PFSK-1 (cell line): ENCODE measurements around the gene BAHCC1.

Experiments
- FOXP2 ChIP-seq: optimal IDR thresholded peaks from 2 replicates; pipeline ENCODE3; 2011; ENCODE audit warnings: borderline replicate concordance, control low read depth, inconsistent platforms; ENCODE audit not compliant: insufficient read depth; ENCODE audit errors: extremely low read length, extremely low read depth
- POLR2AphosphoS5 ChIP-seq: IDR thresholded peaks from 2 replicates; pipeline ENCODE4 v1.6.1; 2012; ENCODE audit warnings: low read depth, mild to moderate bottlenecking, control low read depth, low read length, moderate library complexity
- SIN3A ChIP-seq: IDR thresholded peaks from 2 replicates; pipeline ENCODE4 v1.6.1; 2012; ENCODE audit warnings: mild to moderate bottlenecking, low read length, moderate library complexity, borderline replicate concordance; ENCODE audit not compliant: insufficient read depth
- TAF1 ChIP-seq: IDR thresholded peaks from 2 replicates; pipeline ENCODE4 v1.6.1; 2012; ENCODE audit warnings: low read length, control low read depth, borderline replicate concordance; ENCODE audit not compliant: insufficient read depth
- TF ChIP-seq, protein P1 (sequence below), 2 experiments: IDR thresholded peaks; 2 replicates each; pipeline versions ENCODE4 v1.6.1 to v1.8.0; 2011 to 2012; ENCODE audit warnings: low read depth in 2 of 2, low read length in 2 of 2, control low read depth in 1 of 2, inconsistent platforms in 1 of 2, mild to moderate bottlenecking in 1 of 2, moderate library complexity in 1 of 2; ENCODE audit not compliant: insufficient read depth in 1 of 2

Gene BAHCC1

DNA sequence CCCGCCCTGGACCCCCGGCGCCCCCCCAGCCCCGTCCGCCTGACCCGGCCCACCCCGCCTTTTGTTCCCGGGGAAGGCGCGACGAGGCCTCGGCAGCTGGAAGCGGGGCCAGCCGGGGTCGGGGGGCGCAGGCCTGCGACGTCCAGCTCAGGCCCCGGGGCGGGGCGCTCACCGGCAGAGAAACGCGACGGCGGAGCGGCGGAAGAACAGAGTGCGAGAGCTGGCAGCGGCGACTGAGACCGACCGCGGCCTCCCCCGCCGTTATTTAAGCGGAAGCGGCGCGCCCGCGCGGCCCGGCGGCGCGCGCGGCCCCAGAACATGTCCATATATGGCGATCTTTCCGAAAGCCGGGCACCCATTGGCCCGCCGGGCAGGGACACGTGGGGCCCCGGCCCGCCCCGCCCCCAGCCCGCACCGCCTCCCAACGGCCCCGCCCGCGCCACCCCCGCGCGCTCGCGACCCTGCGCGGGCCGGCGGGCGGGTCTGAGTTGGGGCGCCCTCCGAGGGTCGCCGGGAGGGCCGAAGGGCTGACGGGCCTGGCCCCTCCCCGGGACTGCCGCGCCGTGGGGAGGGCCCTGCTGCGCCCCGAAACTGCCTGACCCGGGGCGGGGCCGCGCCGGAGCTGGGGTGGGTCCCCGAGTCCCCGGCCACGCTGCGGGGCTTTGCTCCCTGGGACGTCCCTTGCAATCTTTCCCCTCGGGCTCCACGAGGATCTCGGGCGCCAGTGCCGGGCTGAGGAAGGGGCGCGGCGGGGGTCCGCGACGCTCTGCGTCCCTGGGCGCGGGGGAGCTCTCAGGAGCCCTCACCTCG lies 117.5 kb downstream of the BAHCC1 start, which contains the start of gene ACTG1:
TSS of gene ACTG1 (minus strand) at position 238 of the 810 bp plus-strand sequence. CDS start 445 bp downstream, outside the sequence.
- TF ChIP-seq SIN3A (peak; percentile 75), POLR2AphosphoS5 (peak; percentile 98), FOXP2 (peak; percentile 16), TAF1 (peak; percentile 97)
- TF ChIP-seq, protein P1, sequence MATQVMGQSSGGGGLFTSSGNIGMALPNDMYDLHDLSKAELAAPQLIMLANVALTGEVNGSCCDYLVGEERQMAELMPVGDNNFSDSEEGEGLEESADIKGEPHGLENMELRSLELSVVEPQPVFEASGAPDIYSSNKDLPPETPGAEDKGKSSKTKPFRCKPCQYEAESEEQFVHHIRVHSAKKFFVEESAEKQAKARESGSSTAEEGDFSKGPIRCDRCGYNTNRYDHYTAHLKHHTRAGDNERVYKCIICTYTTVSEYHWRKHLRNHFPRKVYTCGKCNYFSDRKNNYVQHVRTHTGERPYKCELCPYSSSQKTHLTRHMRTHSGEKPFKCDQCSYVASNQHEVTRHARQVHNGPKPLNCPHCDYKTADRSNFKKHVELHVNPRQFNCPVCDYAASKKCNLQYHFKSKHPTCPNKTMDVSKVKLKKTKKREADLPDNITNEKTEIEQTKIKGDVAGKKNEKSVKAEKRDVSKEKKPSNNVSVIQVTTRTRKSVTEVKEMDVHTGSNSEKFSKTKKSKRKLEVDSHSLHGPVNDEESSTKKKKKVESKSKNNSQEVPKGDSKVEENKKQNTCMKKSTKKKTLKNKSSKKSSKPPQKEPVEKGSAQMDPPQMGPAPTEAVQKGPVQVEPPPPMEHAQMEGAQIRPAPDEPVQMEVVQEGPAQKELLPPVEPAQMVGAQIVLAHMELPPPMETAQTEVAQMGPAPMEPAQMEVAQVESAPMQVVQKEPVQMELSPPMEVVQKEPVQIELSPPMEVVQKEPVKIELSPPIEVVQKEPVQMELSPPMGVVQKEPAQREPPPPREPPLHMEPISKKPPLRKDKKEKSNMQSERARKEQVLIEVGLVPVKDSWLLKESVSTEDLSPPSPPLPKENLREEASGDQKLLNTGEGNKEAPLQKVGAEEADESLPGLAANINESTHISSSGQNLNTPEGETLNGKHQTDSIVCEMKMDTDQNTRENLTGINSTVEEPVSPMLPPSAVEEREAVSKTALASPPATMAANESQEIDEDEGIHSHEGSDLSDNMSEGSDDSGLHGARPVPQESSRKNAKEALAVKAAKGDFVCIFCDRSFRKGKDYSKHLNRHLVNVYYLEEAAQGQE (IDR thresholded peaks at IDR 0.05; ENCODE audit: insufficient read depth in 1 of 2, low read depth in 2 of 2, low read length in 2 of 2) = peak in 1 of 2 experiments; percentile 58; a peak in 1 of 4 replicates

DNA sequence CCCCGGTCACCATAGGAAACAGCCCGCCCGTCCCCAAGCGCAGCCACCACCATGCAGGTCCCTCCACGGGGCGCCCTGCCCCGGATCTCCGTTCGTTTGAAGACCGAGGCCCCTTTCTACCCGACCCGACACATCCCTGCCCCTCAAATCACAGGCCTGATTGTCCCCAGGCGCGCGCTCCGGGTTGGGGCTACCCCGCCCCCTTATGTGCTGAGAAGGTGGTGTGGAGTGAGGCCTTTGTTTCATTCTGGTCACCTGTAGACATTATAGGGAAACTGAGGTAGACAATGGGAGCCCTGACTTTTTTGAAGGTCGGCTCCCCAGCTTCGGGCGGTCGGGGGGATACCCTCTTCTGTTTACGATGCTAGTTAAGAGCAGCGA lies 118.1 kb downstream of the BAHCC1 start:
- TF ChIP-seq FOXP2 (no peak), TAF1 (no peak)
- TF ChIP-seq, protein P1 (IDR thresholded peaks at IDR 0.05; ENCODE audit: insufficient read depth in 1 of 2, low read depth in 2 of 2, low read length in 2 of 2) = no peak

DNA sequence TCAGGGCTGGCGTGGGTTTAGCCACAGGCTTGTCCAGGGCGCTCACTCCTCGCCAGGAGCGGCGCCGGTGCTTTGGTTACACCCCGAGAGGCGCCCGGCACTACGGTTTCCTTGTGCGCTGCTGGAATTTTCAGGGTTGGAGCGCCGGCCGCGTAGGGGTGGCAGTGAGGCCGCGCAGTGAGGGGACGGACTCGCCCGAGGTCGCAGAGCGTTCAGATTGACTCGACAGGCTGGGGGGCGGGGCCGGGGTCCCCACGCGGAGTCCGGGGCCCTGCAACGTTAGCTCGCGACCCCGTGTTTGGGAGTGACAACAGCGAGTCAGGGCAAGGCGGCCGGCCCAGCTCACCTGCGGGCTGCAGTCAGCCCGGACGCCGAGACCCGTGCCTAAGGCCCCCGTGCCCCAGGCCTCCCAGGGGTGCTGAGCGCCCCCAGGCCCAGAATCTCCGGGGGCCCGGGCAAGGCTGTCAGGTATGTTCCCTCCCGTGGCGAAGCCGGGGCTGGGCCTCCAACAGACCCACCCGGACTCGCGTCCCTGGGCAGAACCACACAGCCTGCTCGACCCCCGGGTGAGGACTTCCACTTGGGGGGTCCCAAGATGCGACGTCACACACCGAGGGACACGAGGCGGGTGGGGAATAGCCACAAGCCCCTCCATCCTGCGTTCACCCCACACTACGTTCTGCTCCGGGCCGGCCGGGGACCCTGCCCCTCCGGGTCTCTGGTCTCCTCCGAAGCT lies 118.7 kb downstream of the BAHCC1 start:
- TF ChIP-seq FOXP2 = no peak

DNA sequence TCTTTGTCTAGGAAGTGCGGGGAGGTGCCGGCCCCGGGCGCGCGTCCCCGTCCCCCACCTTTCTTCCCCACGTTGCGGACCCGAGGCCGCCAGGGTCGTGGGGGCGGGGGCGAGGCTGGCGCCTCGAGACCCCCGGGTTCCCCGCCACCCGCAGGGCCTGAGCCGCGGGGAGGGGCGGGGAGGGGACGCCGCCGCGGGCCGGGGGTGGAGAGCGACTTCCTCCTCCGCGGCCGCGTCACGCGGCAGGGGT lies 119.2 kb downstream of the BAHCC1 start:
- TF ChIP-seq POLR2AphosphoS5 = no peak
- TF ChIP-seq FOXP2 = no peak

DNA sequence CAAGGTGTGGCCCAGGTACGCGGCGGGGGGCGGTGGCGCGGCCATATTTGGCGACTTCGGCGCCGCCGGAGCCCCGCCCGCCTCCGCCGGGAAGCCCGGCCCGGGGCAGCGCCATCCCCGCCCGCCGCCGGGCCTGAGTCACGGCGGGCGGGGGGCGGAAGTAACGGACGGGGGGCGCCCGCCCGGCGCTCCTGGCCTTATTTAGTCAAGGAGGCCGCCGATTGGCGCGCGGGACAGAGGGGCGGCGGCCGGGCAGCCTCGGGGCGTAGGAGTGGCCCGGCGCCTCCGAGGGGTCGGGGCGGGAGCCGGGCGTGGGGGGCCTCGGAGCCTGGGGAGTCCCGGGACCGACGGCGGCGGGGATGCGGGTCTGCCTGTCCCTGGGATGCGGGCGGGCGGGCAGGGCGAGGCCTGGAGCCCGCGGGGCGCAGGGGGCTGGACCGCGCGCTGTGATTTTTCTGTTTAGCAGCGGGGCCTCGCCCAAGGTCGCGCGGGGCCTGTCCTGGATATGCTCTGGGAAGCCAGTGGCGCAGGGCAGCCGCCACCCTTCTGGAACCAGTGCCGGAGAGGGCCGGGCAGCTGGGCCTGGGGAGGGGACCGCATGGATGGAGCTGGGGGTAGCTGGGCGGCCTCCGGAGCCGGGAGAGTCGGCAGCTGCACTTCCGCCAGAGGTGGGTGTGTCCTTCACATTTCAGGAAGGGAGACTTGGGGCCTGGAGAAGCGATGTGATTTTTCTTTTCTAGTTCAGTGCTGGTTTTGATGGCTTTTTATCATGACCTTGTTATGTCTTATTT lies 119.7 kb downstream of the BAHCC1 start:
- peak; percentile 94; the same call in 1 of the 2 replicates for TF ChIP-seq SIN3A
- TF ChIP-seq FOXP2 = peak; percentile 58
- no peak for TF ChIP-seq TAF1

DNA sequence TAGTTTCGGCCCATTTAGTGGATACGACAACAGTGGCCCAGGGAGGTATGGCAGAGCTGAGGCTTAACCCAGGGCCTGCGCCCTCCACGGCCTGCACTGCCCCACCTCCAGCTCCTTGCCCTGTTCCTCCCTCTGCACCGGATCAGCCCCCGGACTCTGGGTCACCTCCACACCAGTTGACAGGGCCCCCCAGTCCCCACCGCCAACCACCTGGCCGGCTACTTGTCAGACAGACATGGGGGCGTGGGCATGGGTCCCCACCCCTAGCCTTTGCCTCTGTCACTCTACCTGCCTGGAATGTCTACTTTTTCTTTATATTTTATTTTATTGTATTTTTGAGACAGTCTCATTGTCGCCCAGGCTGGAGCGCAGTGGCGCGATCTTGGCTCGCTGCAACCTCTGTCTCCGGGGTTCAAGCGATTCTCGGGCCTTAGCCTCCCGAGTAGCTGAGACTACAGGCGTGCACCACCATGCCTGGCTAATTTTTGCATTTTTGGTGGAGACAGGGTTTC lies 120.3 kb downstream of the BAHCC1 start:
- TF ChIP-seq, protein P1 (IDR thresholded peaks at IDR 0.05; ENCODE audit: insufficient read depth in 1 of 2, low read depth in 2 of 2, low read length in 2 of 2) = no peak
- TF ChIP-seq POLR2AphosphoS5 (no peak), FOXP2 (no peak), SIN3A (no peak), TAF1 (no peak)
